ENCODE data around the gene ZNF326. TPM values are rescaled to one million over a fixed set of nuclear protein-coding genes. Genes with fewer than 3 reads are reported as not detected.
A peak's percentile ranks its signal among the peaks of the same experiment; 100 is the strongest.

Gene ZNF326
- total RNA-seq, 1 experiment from 2014 or later = 26.2 TPM

GRCh38 chr1:90043586-90043985 lies 48.7 kb downstream of the ZNF326 start:
- ChIA-PET POLR2A (ENCODE audit: unreplicated experiment) (no interaction called here), CTCF (no interaction called here)
- no peaks in the 10 kb centered on the region for H3K79me2 ChIP-seq (ENCODE audit: low read depth)
- H4K20me1 ChIP-seq (ENCODE audit: insufficient read depth) = no peaks in the 10 kb centered on the region
- no peaks in the 10 kb centered on the region for H3K27me3 ChIP-seq (ENCODE audit: insufficient read depth, low read depth)
- no peak for DNase-seq
- no peak overlapping the region for H3K27ac ChIP-seq
- H3K4me1 ChIP-seq (replicated peaks; ENCODE audit: insufficient read depth) = no peaks in the 10 kb centered on the region
- H3K9me3 ChIP-seq (ENCODE audit: insufficient read depth, low read depth) = no peaks in the 10 kb centered on the region
- intact Hi-C loops (cut with micrococcal nuclease; ENCODE audit: unreplicated experiment) = loop anchor here (10.0 kb wide), 1 partner anchor 1121 kb away; no protein-coding TSS in a partner anchor
- no peak overlapping the region for H3K4me2 ChIP-seq
- H3K4me3 ChIP-seq = no peak overlapping the region
- H3K36me3 ChIP-seq (ENCODE audit: low read depth) = no peaks in the 10 kb centered on the region
- TF ChIP-seq CTCF (conservative IDR thresholded peaks at IDR 0.05) (no peak), EZH2 (IDR thresholded peaks at IDR 0.05; ENCODE audit: low read depth) (no peak)
- no peak overlapping the region for H2AFZ ChIP-seq
- no peaks in the 10 kb centered on the region for H3K9me2 ChIP-seq (ENCODE audit: insufficient read depth)
- BruUV-seq (replicated peaks) = no TSS peak
- H3F3A ChIP-seq (ENCODE audit: insufficient read depth, low read depth) = 0 out of 2 replicates have a peak, but pooled peaks cover 7% of the 10 kb centered on the region

DNA sequence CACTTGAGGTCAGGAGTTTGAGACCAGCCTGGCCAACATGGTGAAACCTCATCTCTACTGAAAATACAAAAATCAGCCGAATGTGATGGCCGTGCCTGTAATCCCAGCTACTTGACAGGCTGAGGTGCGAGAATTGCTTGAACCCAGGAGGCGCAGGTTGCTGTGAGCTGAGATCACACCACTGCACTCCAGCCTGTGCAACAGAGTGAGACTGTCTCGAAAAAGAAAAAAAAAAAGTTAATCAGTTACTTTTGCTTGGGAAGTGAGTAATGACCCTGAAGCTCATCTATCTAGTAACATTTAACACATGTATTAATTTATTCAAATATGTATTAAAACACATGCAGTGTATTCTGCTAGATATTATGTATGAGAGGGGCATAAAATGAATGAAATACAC lies 49.4 kb downstream of the ZNF326 start:
- Histone ChIP-seq H3K27me3 (ENCODE audit: insufficient read depth, low read depth) (no peaks in the 10 kb centered on the region), H3K79me2 (ENCODE audit: low read depth) (no peaks in the 10 kb centered on the region), H3K9me2 (ENCODE audit: insufficient read depth) (no peaks in the 10 kb centered on the region), H3K36me3 (ENCODE audit: low read depth) (no peaks in the 10 kb centered on the region), H4K20me1 (ENCODE audit: insufficient read depth) (no peaks in the 10 kb centered on the region), H3F3A (ENCODE audit: insufficient read depth, low read depth) (0 out of 2 replicates have a peak, but pooled peaks cover 2% of the 10 kb centered on the region), H3K4me1 (replicated peaks; ENCODE audit: insufficient read depth) (no peaks in the 10 kb centered on the region), H3K4me3 (no peak overlapping the region), H3K9me3 (ENCODE audit: insufficient read depth, low read depth) (no peaks in the 10 kb centered on the region), H3K4me2 (no peak overlapping the region), H2AFZ (no peak overlapping the region), H3K27ac (no peak overlapping the region)
- CTCF ChIA-PET = no interaction called here
- no peak for DNase-seq
- TF ChIP-seq EZH2 (IDR thresholded peaks at IDR 0.05; ENCODE audit: low read depth) (no peak), CTCF (conservative IDR thresholded peaks at IDR 0.05) (no peak)
- POLR2A ChIA-PET (ENCODE audit: unreplicated experiment) = interaction anchor here (0.7 kb wide), 1 partner anchor 46 kb away, joined by 4 read pairs; no protein-coding TSS in a partner anchor
- intact Hi-C loops (cut with micrococcal nuclease; ENCODE audit: unreplicated experiment) = loop anchor here (10.0 kb wide), 1 partner anchor 1120 kb away; no protein-coding TSS in a partner anchor
- BruUV-seq (replicated peaks) = no TSS peak

GRCh38 chr1:90045853-90046563 lies 51.1 kb downstream of the ZNF326 start:
- Histone ChIP-seq H3K79me2 (ENCODE audit: low read depth) (no peaks in the 10 kb centered on the region), H3K4me2 (no peak overlapping the region), H4K20me1 (ENCODE audit: insufficient read depth) (no peaks in the 10 kb centered on the region), H3K27ac (no peak overlapping the region), H2AFZ (no peak overlapping the region), H3K9me2 (ENCODE audit: insufficient read depth) (no peaks in the 10 kb centered on the region), H3K4me1 (replicated peaks; ENCODE audit: insufficient read depth) (no peaks in the 10 kb centered on the region), H3K27me3 (ENCODE audit: insufficient read depth, low read depth) (no peaks in the 10 kb centered on the region), H3K9me3 (ENCODE audit: insufficient read depth, low read depth) (no peaks in the 10 kb centered on the region), H3K4me3 (no peak overlapping the region), H3F3A (ENCODE audit: insufficient read depth, low read depth) (no peaks in the 10 kb centered on the region), H3K36me3 (ENCODE audit: low read depth) (no peaks in the 10 kb centered on the region)
- ChIA-PET POLR2A (ENCODE audit: unreplicated experiment) (no interaction called here), CTCF (interaction anchor here (0.6 kb wide), 1 partner anchor 1872 kb away, joined by 3 read pairs; no protein-coding TSS in a partner anchor)
- TF ChIP-seq CTCF (conservative IDR thresholded peaks at IDR 0.05) (peak; percentile 88), EZH2 (IDR thresholded peaks at IDR 0.05; ENCODE audit: low read depth) (no peak)
- peak in 1 of 2 experiments; percentile 7 for DNase-seq
- intact Hi-C loops (cut with micrococcal nuclease; ENCODE audit: unreplicated experiment) = loop anchor here (10.0 kb wide), 1 partner anchor 1119 kb away; no protein-coding TSS in a partner anchor
- no TSS peak for BruUV-seq (replicated peaks)

Measured in PC-9 (cell line).